ENCODE results near the gene MEF2D.

MEF2D gene

DNA sequence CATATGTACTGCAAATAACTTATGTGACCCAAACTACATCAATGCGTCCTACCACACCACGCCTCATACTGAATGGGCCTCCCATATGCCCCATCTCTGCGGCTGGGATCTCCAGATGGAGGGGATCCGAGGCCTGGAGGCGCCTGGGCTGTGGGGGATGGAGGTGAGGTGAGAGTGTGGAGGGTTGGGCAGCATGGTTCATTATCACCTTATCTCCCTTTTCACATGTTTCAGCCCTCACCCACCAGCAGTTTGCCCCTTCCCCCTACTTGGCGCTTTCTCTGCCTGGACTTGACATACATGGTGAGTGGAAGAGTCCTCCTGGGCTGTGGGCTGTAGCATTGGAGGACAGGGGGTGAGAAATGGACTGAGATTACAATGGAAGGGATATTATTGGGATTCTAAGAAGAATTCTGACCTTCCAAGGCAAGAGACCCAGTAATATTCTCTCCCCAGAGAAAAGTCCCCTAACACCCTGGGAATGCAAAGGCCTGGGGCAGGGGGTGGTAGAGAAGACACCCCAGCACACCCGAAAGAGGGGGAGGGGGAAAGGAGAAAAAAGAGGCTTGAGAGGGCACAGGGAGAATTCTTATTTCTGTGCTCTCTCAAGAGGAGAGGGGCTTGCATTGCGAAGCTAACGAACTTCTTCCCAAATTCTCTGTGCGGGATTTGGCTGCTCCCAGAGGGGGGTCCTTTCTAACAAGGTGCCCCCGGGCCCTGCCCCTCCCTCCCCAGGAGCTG is 61.4 kb downstream of the MEF2D start:
- Histone ChIP-seq H3K9me2 (replicated peaks; ENCODE audit: control insufficient read depth, low read length) (no peaks in the 10 kb centered on the region), H3K27ac (ENCODE audit: low read depth, low read length) (no peak overlapping the region), H3K9me3 (ENCODE audit: control insufficient read depth, insufficient read depth, low read length) (no peaks in the 10 kb centered on the region), H3K4me1 (ENCODE audit: control insufficient read depth, low read length) (peaks cover 19% of the 10 kb centered on the region), H3K79me2 (ENCODE audit: control insufficient read depth, low read length) (no peaks in the 10 kb centered on the region), H3F3A (ENCODE audit: control insufficient read depth, insufficient read depth) (peaks cover 7% of the 10 kb centered on the region), H4K20me1 (ENCODE audit: control insufficient read depth, insufficient read depth, low read depth, low read length) (0 out of 2 replicates have a peak, but pooled peaks cover 3% of the 10 kb centered on the region), H3K27me3 (ENCODE audit: control insufficient read depth, low read length) (peaks cover 84% of the 10 kb centered on the region), H3K4me3 (ENCODE audit: low read length) (no peak overlapping the region), H3K36me3 (ENCODE audit: control insufficient read depth, low read length) (no peaks in the 10 kb centered on the region), H3K4me2 (ENCODE audit: low read length) (peak overlapping the region; percentile 25)
- TF ChIP-seq, protein P1, sequence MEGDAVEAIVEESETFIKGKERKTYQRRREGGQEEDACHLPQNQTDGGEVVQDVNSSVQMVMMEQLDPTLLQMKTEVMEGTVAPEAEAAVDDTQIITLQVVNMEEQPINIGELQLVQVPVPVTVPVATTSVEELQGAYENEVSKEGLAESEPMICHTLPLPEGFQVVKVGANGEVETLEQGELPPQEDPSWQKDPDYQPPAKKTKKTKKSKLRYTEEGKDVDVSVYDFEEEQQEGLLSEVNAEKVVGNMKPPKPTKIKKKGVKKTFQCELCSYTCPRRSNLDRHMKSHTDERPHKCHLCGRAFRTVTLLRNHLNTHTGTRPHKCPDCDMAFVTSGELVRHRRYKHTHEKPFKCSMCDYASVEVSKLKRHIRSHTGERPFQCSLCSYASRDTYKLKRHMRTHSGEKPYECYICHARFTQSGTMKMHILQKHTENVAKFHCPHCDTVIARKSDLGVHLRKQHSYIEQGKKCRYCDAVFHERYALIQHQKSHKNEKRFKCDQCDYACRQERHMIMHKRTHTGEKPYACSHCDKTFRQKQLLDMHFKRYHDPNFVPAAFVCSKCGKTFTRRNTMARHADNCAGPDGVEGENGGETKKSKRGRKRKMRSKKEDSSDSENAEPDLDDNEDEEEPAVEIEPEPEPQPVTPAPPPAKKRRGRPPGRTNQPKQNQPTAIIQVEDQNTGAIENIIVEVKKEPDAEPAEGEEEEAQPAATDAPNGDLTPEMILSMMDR (IDR thresholded peaks at IDR 0.05; ENCODE audit: low read depth, low read length, poor library complexity, severe bottlenecking), result no peak
- no peak for TF ChIP-seq EZH2phosphoT487 (IDR thresholded peaks at IDR 0.05; ENCODE audit: borderline replicate concordance, low read length)

DNA sequence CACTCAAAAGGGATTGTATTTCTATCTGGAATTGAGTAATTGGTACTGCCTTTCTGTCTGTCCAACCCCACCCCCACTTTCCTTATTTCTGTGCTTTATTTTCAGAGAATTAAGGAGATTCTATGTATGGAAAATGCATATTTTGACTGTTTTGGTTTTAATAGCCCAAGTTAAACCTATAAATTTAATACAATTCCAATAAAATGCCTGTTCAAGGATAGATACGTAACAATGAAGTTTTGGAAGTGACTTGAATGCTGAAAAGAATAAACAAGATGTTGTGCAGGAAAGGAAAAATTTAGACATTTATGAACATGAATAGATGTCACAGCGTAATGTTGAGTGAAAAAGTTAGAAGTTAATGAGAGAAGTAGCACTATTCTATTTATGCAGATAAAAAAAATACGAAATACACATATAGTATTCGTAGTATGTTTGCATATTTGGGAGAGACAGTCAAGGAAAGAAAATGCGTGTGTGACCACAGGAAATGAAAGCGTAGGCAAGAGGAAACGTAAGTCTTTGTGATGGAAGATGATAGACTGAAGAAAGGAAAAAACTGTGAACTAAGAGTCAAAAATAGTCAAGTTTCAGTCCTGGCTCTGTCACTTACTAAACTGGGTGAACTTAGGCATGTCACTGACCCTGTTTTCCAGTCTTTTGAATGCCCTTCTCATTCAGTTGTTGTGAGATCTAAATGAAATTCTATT is 62.1 kb downstream of the MEF2D start:
- 0 out of 2 replicates have a peak, but pooled peaks cover 3% of the 10 kb centered on the region for H4K20me1 ChIP-seq (ENCODE audit: control insufficient read depth, insufficient read depth, low read depth, low read length)
- H3K27ac ChIP-seq (ENCODE audit: low read depth, low read length), result no peak overlapping the region
- peaks cover 7% of the 10 kb centered on the region for H3F3A ChIP-seq (ENCODE audit: control insufficient read depth, insufficient read depth)

DNA sequence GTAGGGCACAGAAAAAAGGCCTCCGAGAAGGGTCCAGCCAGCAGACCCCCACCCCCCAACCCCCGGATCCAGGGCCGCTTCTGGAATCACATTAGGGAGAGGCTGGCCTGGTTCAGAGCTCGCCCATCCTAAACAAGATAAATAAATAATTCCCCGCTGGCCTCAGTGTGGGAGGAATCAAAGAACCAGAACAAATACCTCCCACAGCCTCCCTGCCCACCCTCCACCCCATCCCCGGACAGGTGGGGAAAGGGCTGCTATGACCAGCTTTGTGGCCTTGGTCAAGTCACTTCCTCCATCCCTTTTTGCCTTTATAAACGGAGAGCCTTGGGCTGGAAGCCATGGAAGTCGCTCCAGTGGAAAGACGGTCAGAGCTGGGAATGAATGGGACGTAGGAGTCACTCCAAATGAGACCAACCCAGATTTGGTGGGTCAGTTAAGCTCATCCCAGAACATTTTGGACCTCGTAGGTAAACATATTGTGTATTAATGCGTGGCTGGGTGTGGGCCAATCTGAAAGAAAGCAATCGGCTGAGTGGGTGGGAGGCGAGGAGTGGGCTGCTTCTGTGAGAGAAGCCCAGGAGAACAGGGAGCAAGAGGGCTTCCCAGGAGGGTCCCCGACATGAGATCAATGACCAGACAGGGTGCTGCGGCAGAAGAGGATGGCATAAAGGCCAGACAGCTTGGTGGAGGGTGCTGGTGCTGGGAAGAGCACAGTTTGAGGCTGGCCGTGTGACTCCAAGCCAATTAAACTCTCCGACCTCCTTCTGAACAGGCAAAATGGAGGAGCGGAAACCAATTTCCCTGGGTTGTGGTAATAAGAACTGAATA is 63.3 kb downstream of the MEF2D start:
- Histone ChIP-seq H4K20me1 (ENCODE audit: control insufficient read depth, insufficient read depth, low read depth, low read length) (0 out of 2 replicates have a peak, but pooled peaks cover 3% of the 10 kb centered on the region), H3F3A (ENCODE audit: control insufficient read depth, insufficient read depth) (peaks cover 7% of the 10 kb centered on the region), H3K4me2 (ENCODE audit: low read length) (no peak overlapping the region), H3K27ac (ENCODE audit: low read depth, low read length) (no peak overlapping the region), H3K79me2 (ENCODE audit: control insufficient read depth, low read length) (no peaks in the 10 kb centered on the region), H3K4me1 (ENCODE audit: control insufficient read depth, low read length) (peaks cover 19% of the 10 kb centered on the region), H3K4me3 (ENCODE audit: low read length) (no peak overlapping the region), H3K9me3 (ENCODE audit: control insufficient read depth, insufficient read depth, low read length) (no peaks in the 10 kb centered on the region), H3K27me3 (ENCODE audit: control insufficient read depth, low read length) (peaks cover 97% of the 10 kb centered on the region), H3K9me2 (replicated peaks; ENCODE audit: control insufficient read depth, low read length) (no peaks in the 10 kb centered on the region), H3K36me3 (ENCODE audit: control insufficient read depth, low read length) (no peaks in the 10 kb centered on the region)
- TF ChIP-seq EZH2phosphoT487 (IDR thresholded peaks at IDR 0.05; ENCODE audit: borderline replicate concordance, low read length), result 0 out of 2 replicates have a peak, but pooled peaks have one; percentile 21
- TF ChIP-seq, protein P1 (IDR thresholded peaks at IDR 0.05; ENCODE audit: low read depth, low read length, poor library complexity, severe bottlenecking), result no peak

More for the DNA sequence above, 62.1 kb downstream of the MEF2D start:
- Histone ChIP-seq H3K36me3 (ENCODE audit: control insufficient read depth, low read length) (no peaks in the 10 kb centered on the region), H3K4me3 (ENCODE audit: low read length) (no peak overlapping the region), H3K4me2 (ENCODE audit: low read length) (peak overlapping the region; percentile 25), H3K79me2 (ENCODE audit: control insufficient read depth, low read length) (no peaks in the 10 kb centered on the region), H3K4me1 (ENCODE audit: control insufficient read depth, low read length) (peaks cover 19% of the 10 kb centered on the region), H3K27me3 (ENCODE audit: control insufficient read depth, low read length) (peaks cover 89% of the 10 kb centered on the region), H3K9me3 (ENCODE audit: control insufficient read depth, insufficient read depth, low read length) (no peaks in the 10 kb centered on the region), H3K9me2 (replicated peaks; ENCODE audit: control insufficient read depth, low read length) (no peaks in the 10 kb centered on the region)
- TF ChIP-seq, protein P1 (IDR thresholded peaks at IDR 0.05; ENCODE audit: low read depth, low read length, poor library complexity, severe bottlenecking), result no peak
- TF ChIP-seq EZH2phosphoT487 (IDR thresholded peaks at IDR 0.05; ENCODE audit: borderline replicate concordance, low read length), result no peak; the same call in 1 of the 2 replicates

Measured in DOHH2 (cell line).